ENCODE data around the gene GPATCH1.

DNA sequence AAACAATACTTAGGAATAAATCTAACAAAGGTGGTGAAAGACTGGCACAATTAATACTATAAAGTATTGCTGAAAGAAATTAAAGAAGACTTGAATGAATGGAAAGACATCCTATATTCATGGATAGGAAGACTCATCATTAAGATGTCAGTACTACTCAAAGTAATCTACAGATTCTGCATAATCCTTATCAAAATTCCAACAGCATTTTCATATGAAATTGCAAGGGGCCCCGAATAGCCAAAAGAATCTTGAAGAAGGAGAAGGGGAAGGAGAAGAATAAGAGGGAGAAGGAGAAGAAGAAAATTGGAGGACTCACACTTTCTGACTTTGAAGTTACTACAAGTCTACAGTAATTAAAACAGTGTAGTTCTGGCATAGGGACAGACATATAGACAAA lies 87.5 kb downstream of the GPATCH1 start:
- TF ChIP-seq, protein P1, sequence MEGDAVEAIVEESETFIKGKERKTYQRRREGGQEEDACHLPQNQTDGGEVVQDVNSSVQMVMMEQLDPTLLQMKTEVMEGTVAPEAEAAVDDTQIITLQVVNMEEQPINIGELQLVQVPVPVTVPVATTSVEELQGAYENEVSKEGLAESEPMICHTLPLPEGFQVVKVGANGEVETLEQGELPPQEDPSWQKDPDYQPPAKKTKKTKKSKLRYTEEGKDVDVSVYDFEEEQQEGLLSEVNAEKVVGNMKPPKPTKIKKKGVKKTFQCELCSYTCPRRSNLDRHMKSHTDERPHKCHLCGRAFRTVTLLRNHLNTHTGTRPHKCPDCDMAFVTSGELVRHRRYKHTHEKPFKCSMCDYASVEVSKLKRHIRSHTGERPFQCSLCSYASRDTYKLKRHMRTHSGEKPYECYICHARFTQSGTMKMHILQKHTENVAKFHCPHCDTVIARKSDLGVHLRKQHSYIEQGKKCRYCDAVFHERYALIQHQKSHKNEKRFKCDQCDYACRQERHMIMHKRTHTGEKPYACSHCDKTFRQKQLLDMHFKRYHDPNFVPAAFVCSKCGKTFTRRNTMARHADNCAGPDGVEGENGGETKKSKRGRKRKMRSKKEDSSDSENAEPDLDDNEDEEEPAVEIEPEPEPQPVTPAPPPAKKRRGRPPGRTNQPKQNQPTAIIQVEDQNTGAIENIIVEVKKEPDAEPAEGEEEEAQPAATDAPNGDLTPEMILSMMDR (IDR thresholded peaks at IDR 0.05; ENCODE audit: low read depth, low read length), result no peak
- TF ChIP-seq POLR2A (IDR thresholded peaks at IDR 0.05; ENCODE audit: extremely low read depth, insufficient read length) (no peak), MYC (IDR thresholded peaks at IDR 0.05; ENCODE audit: low read depth, low read length) (no peak)

All from NB4 (cell line).